Middle frontal gyrus (tissue), 1 donor: ENCODE data around the gene TARP.
"Not testable (repeated sequence)": the region's sequence is repeated elsewhere in the genome, so short reads cannot be mapped to it uniquely, and the experiment has no call there.

ENCODE experiments used
- DNase-seq: peaks from one replicate; pipeline ENCODE4 v3.0.0-alpha.2; 2015; ENCODE audit warnings: low spot score; ENCODE audit errors: extremely low spot score

TARP gene

DNA sequence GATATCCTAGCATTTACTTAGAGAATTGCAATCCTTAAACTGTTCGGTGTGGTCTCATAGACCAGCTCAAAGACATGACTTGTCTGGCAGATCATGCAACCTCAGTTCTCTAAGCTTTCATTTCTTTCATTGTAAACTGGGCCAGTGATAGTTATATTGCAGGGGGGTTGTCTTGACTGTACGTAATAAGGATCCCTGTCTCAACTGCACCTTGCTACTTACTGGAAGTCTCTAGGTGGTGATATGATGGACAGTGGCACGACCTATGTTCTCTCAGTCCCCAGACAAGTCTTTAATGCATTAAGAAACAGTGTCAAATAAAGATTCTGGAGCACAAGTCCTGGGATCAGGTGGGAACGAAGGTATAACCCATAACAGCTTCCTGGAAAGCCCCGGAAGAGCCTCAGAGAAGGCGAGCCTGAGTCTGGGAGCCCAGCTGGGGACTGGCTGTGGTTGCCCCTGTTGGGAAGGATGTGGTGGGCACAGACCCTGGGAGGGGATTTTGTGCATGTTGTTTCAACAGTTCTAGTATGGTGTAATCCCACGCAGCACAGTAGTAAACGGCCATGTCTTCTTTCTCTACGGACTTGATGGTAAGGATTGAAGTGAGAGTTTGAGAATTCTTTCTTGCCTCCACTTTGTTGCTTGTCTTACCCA lies 26.0 kb upstream of the TARP start:
- no peak for DNase-seq

DNA sequence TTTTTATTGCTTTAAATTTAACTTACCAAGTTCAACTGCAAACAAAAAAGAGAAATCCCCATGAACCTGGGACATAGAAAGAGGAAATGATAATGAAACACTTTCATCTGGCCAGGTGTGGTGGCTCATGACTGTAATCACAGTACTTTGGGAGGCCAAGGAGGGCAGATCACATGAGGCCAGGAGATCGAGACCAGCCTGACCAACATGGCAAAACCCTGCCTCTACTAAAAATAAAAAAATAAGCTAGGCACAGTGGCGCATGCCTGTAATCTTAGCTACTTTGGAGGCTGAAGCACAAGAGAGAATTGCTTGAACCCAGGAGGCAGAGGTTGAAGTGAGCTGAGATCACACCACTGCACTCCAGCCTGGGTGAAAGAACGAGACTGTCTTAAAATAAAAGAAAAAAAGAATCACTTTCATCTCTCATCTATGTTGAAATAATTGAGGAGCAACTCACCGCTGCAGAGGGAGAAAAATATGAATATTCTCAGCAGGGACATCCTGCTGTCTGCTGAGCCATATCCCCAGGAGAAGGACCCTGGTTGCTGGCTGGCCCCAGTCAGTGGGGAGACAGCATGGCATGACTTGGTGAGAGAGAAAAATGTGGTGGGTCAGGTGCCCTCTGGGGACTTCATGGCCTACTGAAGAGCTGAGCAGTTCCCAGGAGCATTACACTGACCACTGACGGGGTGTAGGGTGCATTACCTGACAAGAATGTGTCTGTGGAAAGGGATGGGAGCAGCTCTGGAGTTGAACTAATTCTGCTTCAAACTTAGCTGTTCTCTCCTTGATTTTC lies 22.8 kb upstream of the TARP start:
- DNase-seq = no peak

DNA sequence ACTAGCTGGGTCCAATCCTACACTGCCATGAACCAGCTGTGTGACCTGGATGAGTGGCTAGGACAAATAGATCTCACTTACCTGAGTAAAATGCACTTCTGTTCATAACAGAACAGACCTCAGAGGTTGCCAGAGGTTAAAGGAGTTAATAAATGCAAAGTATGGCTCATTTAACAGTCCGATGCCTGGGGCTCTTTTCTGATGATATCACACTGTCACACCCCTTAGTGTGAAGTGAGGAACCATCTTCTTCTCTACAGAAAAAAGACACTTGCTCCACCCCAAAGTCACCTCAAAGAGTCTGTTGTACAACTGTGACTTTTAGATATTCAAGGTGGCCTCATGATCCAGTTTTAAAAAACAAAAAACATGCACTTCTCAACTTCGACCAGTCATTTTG lies 21.5 kb upstream of the TARP start:
- DNase-seq = no peak

DNA sequence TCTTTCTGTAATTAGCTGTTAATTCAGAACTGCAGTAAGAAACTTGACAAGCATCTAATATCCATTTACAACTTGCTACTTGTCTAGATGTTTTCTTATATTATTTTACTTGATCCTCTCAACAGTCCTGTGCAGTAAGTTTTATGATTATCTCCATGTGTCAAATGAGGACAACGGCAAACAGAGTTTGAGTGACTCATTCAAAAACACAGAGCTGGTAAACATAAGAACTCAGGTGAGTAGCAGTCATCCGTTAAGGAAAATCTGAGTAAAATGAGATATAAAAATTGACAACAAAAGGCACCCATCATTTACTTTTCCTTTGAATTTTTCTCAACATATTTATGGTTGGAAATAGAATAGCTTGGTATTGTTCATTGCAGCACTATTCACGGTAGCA lies 19.0 kb upstream of the TARP start:
- DNase-seq = no peak

DNA sequence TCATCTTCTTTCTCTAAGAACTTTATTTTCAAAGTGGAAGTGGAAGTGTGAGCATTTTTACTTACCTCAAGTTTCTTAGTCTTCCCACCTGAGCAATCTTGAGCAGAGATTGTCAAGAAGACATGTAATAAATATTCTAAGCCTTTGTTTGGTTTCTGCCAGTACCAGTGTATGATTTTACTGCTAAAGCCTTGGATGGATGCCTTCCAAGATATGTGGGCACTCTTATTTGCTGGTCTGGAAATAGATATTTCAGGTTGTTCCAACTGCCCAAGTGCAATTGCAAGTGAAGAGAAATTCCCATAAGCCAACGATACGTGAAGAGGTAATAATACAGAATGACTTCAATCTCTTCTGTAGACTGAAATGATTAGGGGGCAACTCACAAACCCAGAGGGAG lies 18.2 kb upstream of the TARP start:
- DNase-seq = no peak

DNA sequence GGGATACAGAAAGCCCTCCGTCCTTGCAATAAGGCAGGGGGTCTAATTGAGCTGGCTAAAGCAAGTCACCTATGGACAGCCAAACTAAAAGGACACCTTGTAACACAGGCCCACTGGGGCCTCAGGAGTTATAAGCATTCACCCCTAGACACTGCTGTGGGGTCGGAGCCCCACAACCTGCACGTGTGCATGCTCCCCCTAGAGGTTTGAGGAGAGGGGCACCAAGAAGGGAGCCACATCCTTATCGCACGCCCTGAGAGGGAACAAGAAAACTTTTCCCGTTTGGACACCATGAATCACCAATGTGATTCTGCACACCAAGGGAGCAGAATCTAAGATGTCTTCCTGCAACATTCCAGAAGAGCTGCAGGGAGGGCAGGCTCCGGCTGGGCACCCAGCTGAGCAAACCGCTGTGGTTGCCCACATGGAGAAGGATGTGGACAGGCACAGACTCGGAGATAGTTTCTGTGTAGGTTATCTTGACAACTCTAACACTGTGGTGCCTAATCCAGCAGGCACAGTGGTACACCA lies 17.7 kb upstream of the TARP start:
- DNase-seq = no peak

DNA sequence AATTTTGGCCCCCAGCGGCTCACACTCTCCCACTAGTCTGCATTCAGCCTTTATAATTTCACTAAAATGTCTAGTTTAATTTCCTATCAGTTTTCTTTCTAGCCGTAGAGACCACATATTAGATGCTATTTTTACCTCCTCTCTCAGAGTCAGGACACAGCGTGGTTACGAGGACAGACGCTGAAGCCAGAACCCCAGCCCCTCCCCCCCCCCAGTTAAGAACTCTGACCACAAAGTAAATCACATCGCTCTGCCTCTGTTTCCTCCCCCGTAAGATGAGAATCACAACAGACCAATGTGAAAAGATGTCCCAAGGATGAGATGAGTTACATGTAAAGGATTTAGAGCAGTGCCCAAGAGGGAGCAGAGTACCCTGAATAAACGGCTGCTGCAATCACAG lies 11.1 kb upstream of the TARP start:
- DNase-seq = no peak

DNA sequence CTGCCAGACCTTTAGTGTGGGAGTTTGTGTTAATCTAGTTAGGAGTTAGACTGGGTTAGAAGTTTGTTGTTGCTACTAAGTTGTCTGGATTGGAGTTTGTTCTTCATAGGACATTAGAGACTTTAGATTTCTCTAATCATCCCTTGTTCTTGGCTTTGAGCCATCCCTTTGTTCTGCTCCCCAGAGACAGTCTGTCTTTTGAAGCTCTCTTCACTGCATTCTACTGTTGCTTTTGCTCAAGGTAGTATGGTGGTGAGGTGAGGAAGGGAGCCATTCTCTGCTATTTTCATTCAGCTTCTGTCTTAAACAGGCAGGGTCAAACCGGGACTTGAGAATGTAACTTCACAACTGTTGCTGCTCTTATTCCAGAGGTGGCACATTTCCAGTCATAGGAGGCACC lies 10.4 kb upstream of the TARP start:
- DNase-seq = no peak

DNA sequence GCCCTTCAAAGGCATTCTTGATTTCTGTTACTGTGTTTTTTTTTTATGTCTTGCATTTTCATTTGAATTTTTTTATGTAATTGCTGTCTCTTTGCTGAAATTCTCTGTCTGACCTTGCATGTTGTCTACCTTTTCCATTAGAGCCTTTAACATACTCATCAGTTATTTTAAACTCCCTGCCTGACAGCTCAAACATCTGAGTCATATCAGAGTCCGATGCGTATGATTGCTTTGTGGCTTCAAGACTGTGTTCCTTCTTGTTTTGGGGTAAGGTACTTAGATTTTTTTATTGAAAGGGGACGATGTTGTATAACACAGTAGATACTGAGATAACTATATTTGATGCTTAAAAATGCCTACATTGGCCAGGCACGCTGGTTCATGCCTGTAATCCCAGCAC lies 9.7 kb upstream of the TARP start:
- no peak for DNase-seq

DNA sequence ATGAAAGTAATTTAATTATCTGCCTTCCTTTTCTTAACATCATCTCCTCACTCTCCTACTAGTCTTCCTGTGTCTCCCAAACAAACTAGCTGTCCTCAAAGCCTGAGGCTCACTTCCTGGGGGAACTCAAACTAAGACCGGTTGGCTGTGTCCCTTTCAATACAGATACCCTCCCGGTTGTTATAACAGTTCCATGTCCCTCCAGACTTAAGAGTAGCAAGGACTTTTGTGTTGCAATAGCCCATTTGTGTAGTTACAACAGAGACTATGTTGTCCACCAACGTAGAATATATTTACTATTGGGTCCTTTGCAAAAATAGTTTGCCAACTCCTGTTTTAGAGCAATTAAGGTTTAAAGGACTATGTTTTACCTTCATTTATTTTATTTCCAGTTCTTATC lies 8.6 kb upstream of the TARP start:
- DNase-seq = no peak

DNA sequence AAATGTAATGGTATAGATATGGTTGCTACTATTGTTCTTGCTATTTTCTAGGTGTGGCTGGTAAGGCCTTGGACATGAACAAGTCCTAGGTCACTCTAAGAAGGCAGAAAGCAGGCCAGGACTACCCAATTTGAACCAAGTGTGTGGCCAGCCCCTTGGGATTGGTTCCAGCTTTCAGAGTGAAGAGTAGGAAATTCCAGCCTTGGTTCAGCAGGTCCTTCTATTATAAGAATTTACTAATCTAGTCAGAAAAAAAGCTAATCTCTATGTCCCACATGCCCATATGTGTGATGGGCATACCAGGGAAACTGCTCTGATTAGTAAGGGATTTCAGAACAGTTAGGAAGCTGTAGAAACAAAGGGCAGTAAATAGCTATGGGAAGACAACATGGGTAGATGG lies 7.8 kb upstream of the TARP start:
- DNase-seq = no peak

DNA sequence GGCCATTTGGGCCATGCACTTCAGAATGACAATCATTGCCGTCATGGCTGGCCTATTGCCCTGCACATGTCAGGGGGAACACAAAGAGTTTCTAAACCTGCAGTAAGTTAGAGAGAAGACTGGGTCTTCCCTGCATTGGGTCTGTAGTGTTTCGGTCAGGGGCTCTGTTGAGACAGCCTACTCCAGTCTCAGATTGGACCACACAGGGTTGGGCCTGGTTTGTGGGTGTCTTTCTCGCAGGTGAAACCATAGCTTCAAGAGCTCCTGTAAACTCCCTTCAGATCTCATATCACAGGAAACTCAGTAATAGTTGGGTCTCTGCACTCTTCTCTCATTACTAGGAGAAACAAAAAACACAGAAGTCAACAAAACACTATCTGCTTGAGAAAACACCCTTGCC lies 7.3 kb upstream of the TARP start:
- no peak for DNase-seq

DNA sequence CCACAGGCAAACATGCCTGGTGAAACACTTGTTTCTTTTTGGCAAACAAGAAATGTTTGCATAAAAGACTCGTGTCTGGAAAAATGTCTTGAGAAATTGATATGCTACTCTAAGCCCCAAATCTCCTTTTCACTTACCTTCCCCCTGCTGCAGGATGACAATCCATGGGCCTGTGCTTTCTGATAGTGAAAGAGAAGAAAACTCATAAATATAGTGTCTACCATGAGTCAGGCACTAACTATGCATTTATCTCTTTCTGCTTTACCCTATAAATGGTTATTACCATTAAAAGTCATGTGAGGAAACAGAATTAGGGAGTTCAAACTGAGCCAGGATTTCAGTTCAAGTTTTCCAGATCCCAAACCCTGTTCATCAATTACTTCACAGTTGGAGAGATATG lies 6.6 kb upstream of the TARP start:
- DNase-seq = no peak

DNA sequence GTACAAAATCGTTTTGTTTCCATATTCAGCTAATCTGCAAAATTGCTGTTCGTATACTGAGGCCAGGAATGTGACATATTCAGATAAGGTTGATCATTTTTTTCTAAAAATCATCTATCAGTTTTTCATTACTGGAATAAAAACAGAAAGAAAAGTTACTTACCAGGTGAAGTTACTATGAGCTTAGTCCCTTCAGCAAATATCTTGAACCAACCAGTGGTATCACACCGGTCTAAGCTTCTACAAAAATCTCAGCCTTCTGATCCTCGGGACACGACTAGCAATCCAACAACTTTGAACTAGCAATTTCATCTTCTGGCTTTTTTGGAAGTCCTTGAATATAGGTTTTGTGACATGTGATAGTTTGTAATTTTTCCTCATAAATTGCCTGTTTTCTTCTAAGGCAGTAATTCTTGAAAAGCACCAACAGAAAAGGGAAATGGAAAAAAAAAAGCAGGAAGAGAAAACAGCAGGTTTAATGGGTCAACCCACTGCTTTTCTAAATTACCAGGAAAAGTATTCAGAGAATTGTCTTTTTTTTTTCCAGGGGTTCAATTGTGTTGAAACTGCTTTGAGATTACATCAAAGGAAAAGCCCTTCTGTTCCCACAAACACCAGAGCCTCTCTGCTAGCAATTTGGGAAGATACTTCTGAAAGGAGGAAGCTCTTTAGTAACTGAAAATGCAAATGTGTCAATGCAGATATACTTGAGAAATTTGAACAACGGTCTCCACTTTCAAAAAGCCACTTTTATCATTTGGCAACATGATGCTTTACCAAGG lies 2.9 kb upstream of the TARP start:
- no peak for DNase-seq

DNA sequence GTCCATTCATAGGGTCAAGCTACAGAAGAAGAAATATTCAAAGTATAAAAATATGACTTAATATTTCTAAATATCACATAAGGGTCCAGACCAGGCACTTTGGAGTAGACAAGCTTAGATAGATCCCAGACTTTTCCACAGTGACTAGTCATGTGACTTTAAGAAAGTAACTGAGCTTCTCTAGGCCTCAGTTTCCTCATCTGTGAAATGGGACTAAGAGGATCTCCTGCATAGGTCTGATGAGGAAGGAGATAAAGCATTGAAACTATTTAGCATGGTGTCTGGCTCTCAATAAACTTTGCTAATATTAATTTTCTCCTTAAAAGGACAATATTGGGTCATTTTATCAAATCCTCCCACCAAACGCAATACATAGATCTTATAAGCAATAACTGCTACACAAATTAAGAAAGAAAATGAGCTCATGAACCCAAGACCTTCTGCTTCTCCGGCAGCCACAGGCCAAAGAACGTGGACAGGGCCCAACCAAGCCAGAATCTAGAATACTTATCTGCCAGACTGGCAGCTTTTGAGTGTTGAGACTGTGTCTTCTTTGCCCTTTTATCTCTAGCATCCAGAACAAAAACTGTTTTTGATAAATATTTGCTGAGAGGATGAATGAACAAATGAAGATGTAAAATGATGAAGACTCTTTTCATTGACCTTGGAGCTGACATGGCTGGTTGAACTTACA lies 1.6 kb upstream of the TARP start:
- DNase-seq = no peak

DNA sequence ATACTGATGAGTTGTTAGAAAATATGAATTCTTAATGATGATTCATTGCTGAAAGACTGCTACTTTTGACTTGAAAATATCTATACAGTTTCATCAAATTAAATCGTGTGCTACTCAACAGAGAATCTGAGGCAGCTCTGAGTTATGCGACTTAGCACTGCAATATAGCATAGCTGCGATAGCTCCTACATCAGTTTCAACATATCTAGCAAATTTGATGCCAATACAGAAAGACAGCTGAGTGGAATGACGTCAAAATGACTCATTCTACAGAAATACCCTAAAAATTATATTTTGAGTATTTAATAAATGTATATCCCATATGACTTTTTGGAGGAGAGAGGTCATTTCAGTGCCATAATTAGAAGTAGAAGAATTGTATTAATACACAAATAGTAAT lies 1.1 kb upstream of the TARP start:
- DNase-seq = no peak

DNA sequence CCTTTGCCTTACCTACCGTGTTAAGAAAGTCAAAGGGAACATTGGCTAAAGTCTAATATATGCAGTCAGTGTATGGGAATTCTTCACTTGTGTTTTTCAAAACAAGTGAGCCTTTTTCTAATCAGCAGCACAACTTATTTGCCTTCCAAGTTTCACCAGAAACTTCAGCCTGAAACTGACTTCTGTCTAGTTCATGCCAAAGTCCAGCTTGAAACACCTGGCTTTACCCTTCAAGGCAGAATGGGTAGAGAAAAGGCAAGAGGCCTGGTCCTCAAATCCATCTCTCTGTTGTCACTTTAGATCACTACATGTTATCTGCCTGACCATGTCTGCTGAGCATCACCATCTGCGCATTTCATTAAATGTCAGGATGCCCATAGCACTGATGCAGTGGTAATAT lies 3.0 kb downstream of the TARP start:
- not testable (repeated sequence) for DNase-seq

DNA sequence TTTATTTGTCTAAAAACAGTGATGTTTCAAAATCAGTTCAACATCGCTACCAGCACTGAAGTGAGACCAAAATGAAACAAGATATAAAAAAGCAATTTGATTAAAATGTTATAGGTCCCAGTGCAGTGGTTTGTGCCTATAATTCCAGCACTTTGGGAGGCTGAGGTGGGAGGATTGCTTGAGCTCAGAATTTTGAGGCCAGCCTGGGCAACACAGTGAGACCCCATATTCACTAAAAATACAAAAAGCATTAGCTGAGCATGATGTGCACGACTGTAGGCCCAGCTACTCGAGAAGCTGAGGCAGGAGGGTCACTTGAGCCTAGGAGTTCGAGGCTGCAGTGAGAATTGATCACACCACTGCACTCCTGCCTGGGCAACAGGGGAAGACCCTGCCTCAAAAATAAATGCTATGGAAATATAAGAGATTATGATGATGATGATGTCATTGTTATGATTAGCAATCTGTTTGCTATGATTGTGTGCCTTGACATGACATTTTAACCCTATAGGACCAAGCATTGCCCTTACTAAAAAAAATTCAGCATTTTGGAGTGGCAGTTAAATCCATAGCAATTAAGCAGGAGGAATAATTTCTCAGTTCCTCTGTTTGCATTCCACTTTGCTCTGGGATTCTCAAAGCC lies 3.6 kb downstream of the TARP start:
- not testable (repeated sequence) for DNase-seq

DNA sequence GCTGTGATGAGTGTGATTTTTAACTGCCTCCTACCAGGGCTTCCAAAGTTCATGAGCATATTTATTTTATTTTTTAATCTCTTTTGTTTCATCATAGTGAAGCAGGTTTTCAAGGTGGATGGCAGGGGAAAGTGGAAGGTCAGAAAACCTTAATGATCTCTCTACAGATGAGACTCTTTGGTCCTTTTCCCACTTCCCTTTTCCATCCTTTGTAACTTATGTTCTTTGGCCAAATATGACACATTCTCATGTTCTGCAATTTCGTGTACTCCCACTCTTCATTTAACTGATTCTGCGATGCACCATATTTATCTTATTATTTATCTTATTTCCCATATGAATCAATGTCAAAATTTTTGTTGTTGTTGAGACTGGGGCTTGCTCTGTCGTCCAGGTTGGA lies 7.5 kb downstream of the TARP start:
- DNase-seq = not testable (repeated sequence)

DNA sequence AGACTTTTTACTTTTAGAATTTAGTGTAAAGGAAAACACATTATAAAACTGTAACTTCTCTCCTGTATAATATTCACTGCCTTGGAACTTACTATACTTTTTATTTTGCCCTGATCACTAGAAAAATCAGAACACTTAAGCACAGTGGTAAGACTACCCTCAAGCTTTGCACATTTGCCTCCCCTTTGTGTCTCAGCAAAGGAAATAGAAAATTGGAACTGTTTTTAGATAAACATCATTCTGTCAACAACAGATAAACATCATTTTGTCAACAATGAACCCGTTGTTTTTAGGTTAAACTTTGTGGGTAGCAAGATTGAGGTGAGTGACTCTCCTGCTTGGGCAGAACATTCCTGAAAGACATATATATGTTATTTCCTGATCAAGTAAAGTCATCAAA lies 8.8 kb downstream of the TARP start:
- not testable (repeated sequence) for DNase-seq

DNA sequence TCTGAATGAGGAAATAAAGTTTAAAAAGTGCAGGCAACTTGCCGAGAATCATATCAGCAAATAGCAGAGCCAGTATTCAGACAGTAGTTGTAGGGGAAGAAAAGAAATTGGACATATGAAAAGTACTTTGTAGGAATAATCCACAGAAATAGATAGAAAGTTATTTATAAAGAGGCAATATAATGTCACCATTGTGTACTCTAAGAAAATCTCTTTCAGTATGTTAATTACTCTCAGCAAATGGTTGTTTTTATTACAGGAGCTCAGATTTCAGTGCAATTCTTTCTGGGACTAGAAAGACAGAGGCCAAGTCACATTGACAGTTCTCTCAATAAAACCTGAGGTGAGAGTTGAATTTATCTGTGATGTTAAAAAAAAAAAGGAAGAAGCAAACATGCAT lies 10.2 kb downstream of the TARP start:
- not testable (repeated sequence) for DNase-seq
